Vagina (tissue), 2 donors: ENCODE results near the gene STK36.

ENCODE experiments used
- CTCF ChIP-seq, 3 experiments: fragments of 450-650 bp in 2 of 3; fragments of 200-600 bp in 1 of 3; sonication (generic) in 1 of 3; IDR thresholded peaks; one replicate each; pipeline ENCODE4 v1.5.1; 2017 to 2019; ENCODE audit warnings: antibody characterized with exemption in 3 of 3, mild to moderate bottlenecking in 2 of 3, moderate library complexity in 2 of 3
- POLR2A ChIP-seq, 2 donors: fragments of 450-650 bp; IDR thresholded peaks; one replicate each; pipeline ENCODE4 v1.6.1; 2017; ENCODE audit warnings: antibody characterized with exemption in 2 of 2, mild to moderate bottlenecking in 2 of 2, moderate library complexity in 2 of 2
- POLR2AphosphoS5 ChIP-seq, 2 donors: sonication (generic); formaldehyde crosslinking; IDR thresholded peaks; one replicate each; pipeline ENCODE4 v1.9.0; 2017; ENCODE audit warnings: antibody characterized with exemption in 2 of 2, mild to moderate bottlenecking in 2 of 2, low read depth in 1 of 2; ENCODE audit not compliant: insufficient read depth in 1 of 2

GRCh38 chr2:218691234-218691633 is 19.3 kb downstream of the STK36 start:
- TF ChIP-seq CTCF (IDR thresholded peaks at IDR 0.05) (no peak), POLR2A (IDR thresholded peaks at IDR 0.05) (no peak), POLR2AphosphoS5 (IDR thresholded peaks at IDR 0.05; ENCODE audit: insufficient read depth in 1 of 2, low read depth in 1 of 2) (no peak)
